Measurements from ENCODE around the gene TMC4.
A peak's percentile ranks its signal among the peaks of the same experiment; 100 is the strongest.
"Not testable (repeated sequence)": the region's sequence is repeated elsewhere in the genome, so short reads cannot be mapped to it uniquely, and the experiment has no call there.

TMC4 gene

GRCh38 chr19:54179921-54180461 lies 7.0 kb upstream of the TMC4 start:
- peak; percentile 81 for DNase-seq (ENCODE audit: low spot score)

GRCh38 chr19:54179262-54179852 lies 6.4 kb upstream of the TMC4 start:
- DNase-seq (ENCODE audit: low spot score): no peak

- DNase-seq (ENCODE audit: low spot score): peak; percentile 59
Observed at GRCh38 chr19:54178581-54179261, 5.8 kb upstream of the TMC4 start.

GRCh38 chr19:54173951-54174834 lies 1.2 kb upstream of the TMC4 start:
- DNase-seq (ENCODE audit: low spot score): no peak

- no peak for DNase-seq (ENCODE audit: low spot score)
Observed at GRCh38 chr19:54173359-54173699, 369 bp upstream of the TMC4 start.

- DNase-seq (ENCODE audit: low spot score): not testable (repeated sequence)
Observed at GRCh38 chr19:54171736-54172431, 1.1 kb downstream of the TMC4 start.

GRCh38 chr19:54169149-54169740 lies 3.7 kb downstream of the TMC4 start:
- DNase-seq (ENCODE audit: low spot score): no peak

- peak; percentile 84 for DNase-seq (ENCODE audit: low spot score)
Observed at GRCh38 chr19:54168174-54168917, 4.6 kb downstream of the TMC4 start.

- no peak for DNase-seq (ENCODE audit: low spot score)
Observed at GRCh38 chr19:54165222-54165621, 7.7 kb downstream of the TMC4 start.

GRCh38 chr19:54164369-54165068 lies 8.4 kb downstream of the TMC4 start:
- DNase-seq (ENCODE audit: low spot score): no peak

GRCh38 chr19:54162884-54163283 lies 10.1 kb downstream of the TMC4 start:
- no peak for DNase-seq (ENCODE audit: low spot score)

- no peak for DNase-seq (ENCODE audit: low spot score)
Observed at GRCh38 chr19:54162241-54162805, 10.6 kb downstream of the TMC4 start.

GRCh38 chr19:54160854-54161253 lies 12.1 kb downstream of the TMC4 start:
- DNase-seq (ENCODE audit: low spot score): no peak

GRCh38 chr19:54160182-54160811 lies 12.7 kb downstream of the TMC4 start:
- peak; percentile 35 for DNase-seq (ENCODE audit: low spot score)

GRCh38 chr19:54159352-54160181 lies 13.4 kb downstream of the TMC4 start, which contains the start of gene LENG1:
Gene LENG1 (minus strand): TSS chr19:54159721. CDS start chr19:54159695, 26 bp downstream.
- DNase-seq (ENCODE audit: low spot score): peak; percentile 100

- no peak for DNase-seq (ENCODE audit: low spot score)
Observed at GRCh38 chr19:54158812-54159351, 14.1 kb downstream of the TMC4 start.

- DNase-seq (ENCODE audit: low spot score): no peak
Observed at GRCh38 chr19:54156953-54157352, 16.0 kb downstream of the TMC4 start.

GRCh38 chr19:54156490-54156889 lies 16.5 kb downstream of the TMC4 start:
- DNase-seq (ENCODE audit: low spot score): no peak

All from cerebellar cortex (tissue), 1 donor.